Tibial nerve (tissue), 4 donors: ENCODE data around the gene PDLIM5. TPM values are rescaled to one million over a fixed set of nuclear protein-coding genes. Genes with fewer than 3 reads are reported as not detected.
A peak's percentile ranks its signal among the peaks of the same experiment; 100 is the strongest.
"Not testable (repeated sequence)": the region's sequence is repeated elsewhere in the genome, so short reads cannot be mapped to it uniquely, and the experiment has no call there.

Source experiments
- DNase-seq, 2 donors: peaks; one replicate each; pipeline ENCODE4 v3.0.0-alpha.2; 2019; ENCODE audit warnings: low spot score in 2 of 2
- H3K27ac ChIP-seq, 4 donors: fragments of 200-600 bp; sonication (generic) in 3 of 4; one replicate each; pipeline ENCODE4 v1.5.1; 2017 to 2019; ENCODE audit warnings: mild to moderate bottlenecking in 1 of 4
- H3K27me3 ChIP-seq, 2 donors: fragments of 200-600 bp; sonication (generic) in 1 of 2; one replicate each; pipeline versions ENCODE4 v1.5.1 to v1.6.0; 2017 to 2019
- H3K36me3 ChIP-seq, 3 donors: fragments of 200-600 bp; sonication (generic); one replicate each; pipeline ENCODE4 v1.5.1; 2018 to 2019
- H3K4me1 ChIP-seq, 4 donors: fragments of 200-600 bp; sonication (generic) in 3 of 4; one replicate each; pipeline ENCODE4 v1.5.1; 2017 to 2019
- H3K4me3 ChIP-seq, 4 donors: fragments of 200-600 bp; sonication (generic) in 3 of 4; one replicate each; pipeline ENCODE4 v1.5.1; 2017 to 2019; ENCODE audit warnings: mild to moderate bottlenecking in 1 of 4, moderate library complexity in 1 of 4
- H3K9me3 ChIP-seq, 4 donors: fragments of 200-600 bp; sonication (generic) in 3 of 4; one replicate each; pipeline ENCODE4 v1.5.1; 2017 to 2019
- EP300 ChIP-seq, 2 donors: sonication (generic); formaldehyde crosslinking; IDR thresholded peaks; one replicate each; pipeline ENCODE4 v1.6.1; 2017; ENCODE audit warnings: antibody characterized with exemption in 2 of 2, mild to moderate bottlenecking in 1 of 2
- POLR2A ChIP-seq, 2 donors: fragments of 450-650 bp; IDR thresholded peaks; one replicate each; pipeline ENCODE4 v1.6.1; 2017; ENCODE audit warnings: antibody characterized with exemption in 2 of 2, mild to moderate bottlenecking in 2 of 2, moderate library complexity in 2 of 2
- WGBS, 2 donors: methylation state at CpG; one replicate each; pipeline ENCODE4 v1.1.5; 2018; 5-methylcytosine and 5-hydroxymethylcytosine counted together
- total RNA-seq, 4 donors: library from RNA; depleted of rRNA; stranded (reverse); fragments of >200 nt; gene quantifications; one replicate each; pipeline ENCODE4 v1.1.0, GENCODE V29; 2016
- TF ChIP-seq, protein P1 (sequence below), 5 experiments: fragments of 200-600 bp in 3 of 5; fragments of 450-650 bp in 2 of 5; sonication (generic) in 3 of 5; IDR thresholded peaks; one replicate each; pipeline ENCODE4 v1.5.1; 2016 to 2019; ENCODE audit warnings: antibody characterized with exemption in 5 of 5, mild to moderate bottlenecking in 3 of 5, moderate library complexity in 2 of 5

PDLIM5 gene
- total RNA-seq, 4 donors from 2014 or later: 73.5 to 117 (median 98.2) TPM

DNA sequence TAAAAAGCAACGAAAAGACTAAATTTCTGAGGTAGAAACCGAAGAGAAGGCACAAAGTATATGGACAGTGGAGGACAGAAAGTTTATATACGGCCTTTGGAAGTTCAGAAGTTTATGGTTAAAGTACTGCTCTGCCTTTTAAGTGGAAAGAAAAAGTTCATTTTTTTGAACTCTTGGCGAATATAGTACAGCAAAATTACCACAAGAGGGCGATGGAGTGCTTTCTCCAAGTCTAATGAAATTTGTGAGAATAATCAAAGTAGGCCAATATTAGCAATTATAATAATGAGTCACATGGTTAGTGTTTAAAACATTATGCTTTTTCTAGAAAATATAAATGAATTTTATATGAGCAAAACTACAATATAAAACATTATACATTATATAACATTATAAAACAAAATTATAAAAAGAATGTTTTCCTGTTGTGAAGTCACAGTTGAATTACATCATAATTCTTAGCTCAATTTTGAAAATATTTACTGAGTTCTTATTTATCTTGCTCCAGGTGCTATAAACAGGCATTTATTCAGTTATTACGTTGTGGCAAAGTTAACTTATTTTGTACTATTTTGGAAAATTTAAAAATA, 169.8 kb downstream of the PDLIM5 start:
- H3K4me3 ChIP-seq: no peak overlapping the region
- peaks cover 0 to 29% (median 6%) of the 10 kb centered on the region in 3 donors for H3K36me3 ChIP-seq
- DNase-seq: peak in 1 of 2 donors; percentile 48
- no peaks in the 10 kb centered on the region for H3K27me3 ChIP-seq
- H3K4me1 ChIP-seq: peaks cover 0 to 22% (median 0%) of the 10 kb centered on the region in 4 donors
- WGBS, 2 donors: 11 to 16% methylated on average over 6 of the region's 6 CpGs
- H3K9me3 ChIP-seq: no peaks in the 10 kb centered on the region
- TF ChIP-seq, protein P1, sequence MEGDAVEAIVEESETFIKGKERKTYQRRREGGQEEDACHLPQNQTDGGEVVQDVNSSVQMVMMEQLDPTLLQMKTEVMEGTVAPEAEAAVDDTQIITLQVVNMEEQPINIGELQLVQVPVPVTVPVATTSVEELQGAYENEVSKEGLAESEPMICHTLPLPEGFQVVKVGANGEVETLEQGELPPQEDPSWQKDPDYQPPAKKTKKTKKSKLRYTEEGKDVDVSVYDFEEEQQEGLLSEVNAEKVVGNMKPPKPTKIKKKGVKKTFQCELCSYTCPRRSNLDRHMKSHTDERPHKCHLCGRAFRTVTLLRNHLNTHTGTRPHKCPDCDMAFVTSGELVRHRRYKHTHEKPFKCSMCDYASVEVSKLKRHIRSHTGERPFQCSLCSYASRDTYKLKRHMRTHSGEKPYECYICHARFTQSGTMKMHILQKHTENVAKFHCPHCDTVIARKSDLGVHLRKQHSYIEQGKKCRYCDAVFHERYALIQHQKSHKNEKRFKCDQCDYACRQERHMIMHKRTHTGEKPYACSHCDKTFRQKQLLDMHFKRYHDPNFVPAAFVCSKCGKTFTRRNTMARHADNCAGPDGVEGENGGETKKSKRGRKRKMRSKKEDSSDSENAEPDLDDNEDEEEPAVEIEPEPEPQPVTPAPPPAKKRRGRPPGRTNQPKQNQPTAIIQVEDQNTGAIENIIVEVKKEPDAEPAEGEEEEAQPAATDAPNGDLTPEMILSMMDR (IDR thresholded peaks at IDR 0.05): peak; percentile 67 to 85 (median 77)
- TF ChIP-seq POLR2A (IDR thresholded peaks at IDR 0.05): no peak
- TF ChIP-seq EP300 (IDR thresholded peaks at IDR 0.05): no peak
- no peak overlapping the region for H3K27ac ChIP-seq

DNA sequence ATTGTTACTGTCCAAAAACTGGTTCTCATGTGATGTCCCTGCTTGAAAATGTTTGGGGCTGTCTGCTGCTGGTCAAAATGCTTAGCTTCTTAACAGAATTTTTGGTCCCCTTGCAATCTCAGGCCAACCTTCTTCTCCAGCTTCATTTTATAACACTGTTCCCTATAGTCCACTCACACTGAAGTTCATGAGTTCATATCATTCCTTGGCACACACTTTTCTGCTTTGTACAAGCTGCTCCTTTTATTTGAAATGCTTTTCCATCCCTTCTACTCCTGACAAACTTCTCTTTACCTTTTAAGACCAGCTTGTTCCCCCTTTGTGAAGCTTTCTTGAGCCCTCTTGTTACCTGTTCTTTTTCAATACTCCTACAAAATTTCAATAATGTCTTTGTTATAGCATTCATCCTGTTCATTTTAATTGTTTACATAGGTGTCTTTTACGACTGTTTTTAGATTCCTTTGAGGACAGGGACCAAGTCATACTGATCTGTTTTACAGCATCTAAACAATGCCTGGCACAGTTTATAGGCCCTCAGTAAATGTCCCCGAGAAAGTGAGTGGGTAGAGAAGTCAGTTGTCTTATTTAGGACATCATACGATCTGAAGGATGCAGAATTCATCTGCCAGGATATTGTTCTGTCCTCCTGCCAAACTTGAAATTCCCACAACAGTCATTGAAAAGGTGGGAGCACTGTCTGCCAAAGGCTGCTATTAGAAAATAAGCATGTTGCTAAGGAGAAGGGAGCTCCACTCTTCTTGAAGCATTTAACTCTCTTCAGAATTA, 171.6 kb downstream of the PDLIM5 start:
- H3K36me3 ChIP-seq: peaks cover 0 to 22% (median 5%) of the 10 kb centered on the region in 3 donors
- H3K9me3 ChIP-seq: no peaks in the 10 kb centered on the region
- peak in 1 of 2 donors; percentile 13 for DNase-seq
- peaks cover 0 to 31% (median 0%) of the 10 kb centered on the region in 4 donors for H3K4me1 ChIP-seq
- WGBS, 2 donors: 22 to 27% methylated on average over 3 of the region's 3 CpGs
- H3K4me3 ChIP-seq: no peak overlapping the region
- no peaks in the 10 kb centered on the region for H3K27me3 ChIP-seq
- peak overlapping the region in 1 of 4 donors; percentile 37 for H3K27ac ChIP-seq
- TF ChIP-seq POLR2A (IDR thresholded peaks at IDR 0.05) (no peak), EP300 (IDR thresholded peaks at IDR 0.05) (no peak)
- TF ChIP-seq, protein P1 (IDR thresholded peaks at IDR 0.05): no peak

DNA sequence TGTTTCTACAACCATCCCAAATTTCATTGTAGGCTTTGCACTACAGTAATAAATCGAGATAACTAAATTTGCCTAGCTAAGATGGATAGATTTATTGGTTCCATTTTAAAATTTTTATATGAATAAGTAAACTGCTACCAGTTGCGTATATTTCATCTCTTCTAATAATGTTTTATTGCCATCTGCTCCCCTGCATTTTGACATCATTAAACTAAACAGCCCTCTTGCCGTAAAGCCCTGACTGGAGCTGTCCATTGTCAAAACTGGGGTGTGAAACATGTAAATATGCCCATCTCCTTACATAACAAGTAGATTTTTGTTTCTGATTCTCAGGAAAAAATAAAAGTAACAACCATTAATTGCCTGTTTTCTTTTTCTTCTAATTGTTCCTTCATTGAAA, 175.2 kb downstream of the PDLIM5 start:
- TF ChIP-seq, protein P1 (IDR thresholded peaks at IDR 0.05): no peak
- TF ChIP-seq EP300 (IDR thresholded peaks at IDR 0.05) (no peak), POLR2A (IDR thresholded peaks at IDR 0.05) (no peak)
- no peak overlapping the region for H3K4me3 ChIP-seq
- H3K27me3 ChIP-seq: no peaks in the 10 kb centered on the region
- peaks cover 0 to 38% (median 0%) of the 10 kb centered on the region in 4 donors for H3K4me1 ChIP-seq
- no peaks in the 10 kb centered on the region for H3K9me3 ChIP-seq
- H3K27ac ChIP-seq: no peak overlapping the region
- no peak for DNase-seq
- WGBS, 2 donors: 80 to 84% methylated on average over 3 of the region's 3 CpGs
- no peaks in the 10 kb centered on the region for H3K36me3 ChIP-seq

DNA sequence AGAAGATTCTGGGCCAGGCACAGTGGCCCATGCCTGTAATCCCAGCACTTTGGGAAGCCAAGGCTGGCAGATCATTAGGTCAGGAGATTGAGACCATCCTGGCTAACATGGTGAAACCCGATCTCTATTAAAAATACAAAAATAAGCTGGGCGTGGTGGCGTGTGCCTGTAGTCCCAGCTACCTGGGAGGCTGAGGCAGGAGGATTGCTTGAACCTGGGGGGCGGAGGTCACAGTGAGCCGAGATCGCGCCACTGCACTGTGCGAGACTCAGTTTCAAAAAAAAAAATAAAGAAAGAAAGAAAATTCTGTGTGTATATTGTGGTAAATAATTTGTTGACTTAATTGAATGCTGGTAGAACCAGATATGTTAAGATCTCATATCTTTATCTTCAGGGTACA, 177.3 kb downstream of the PDLIM5 start:
- 96 to 97% methylated on average over 8 of the region's 8 CpGs for WGBS, 2 donors
- not testable (repeated sequence) for H3K27ac ChIP-seq, H3K36me3 ChIP-seq, H3K27me3 ChIP-seq, DNase-seq, H3K4me3 ChIP-seq, H3K9me3 ChIP-seq
- H3K4me1 ChIP-seq: peaks cover 0 to 22% (median 0%) of the 10 kb centered on the region in 4 donors

DNA sequence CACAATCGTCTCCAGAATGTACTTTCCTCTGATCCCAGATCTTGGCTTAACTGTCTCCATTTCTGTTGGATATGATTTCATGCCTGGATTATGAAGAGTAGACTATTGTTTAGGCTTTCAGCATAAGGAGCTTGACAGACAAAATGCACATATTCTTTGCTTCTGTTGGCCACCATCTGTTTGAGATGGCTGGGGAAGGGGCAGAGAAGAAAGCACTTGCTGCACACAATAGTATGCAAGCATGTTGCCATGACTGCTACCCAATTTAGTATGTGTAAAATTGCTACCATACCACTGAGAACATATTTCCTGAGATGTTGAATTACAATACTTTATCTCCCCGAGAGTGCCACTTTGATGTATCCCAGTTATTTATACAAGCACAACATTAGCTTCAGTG, 178.1 kb downstream of the PDLIM5 start:
- Histone ChIP-seq H3K27ac (no peak overlapping the region), H3K4me3 (no peak overlapping the region), H3K4me1 (peaks cover 0 to 21% (median 0%) of the 10 kb centered on the region in 4 donors), H3K36me3 (peaks cover 0 to 3% (median 0%) of the 10 kb centered on the region in 3 donors), H3K9me3 (no peaks in the 10 kb centered on the region), H3K27me3 (no peaks in the 10 kb centered on the region)
- WGBS, 2 donors: 47 to 56% methylated on average over 2 of the region's 2 CpGs
- TF ChIP-seq, protein P1 (IDR thresholded peaks at IDR 0.05): no peak
- TF ChIP-seq POLR2A (IDR thresholded peaks at IDR 0.05) (no peak), EP300 (IDR thresholded peaks at IDR 0.05) (no peak)
- no peak for DNase-seq
